T47D (cell line): ENCODE measurements around the gene LDB2.

Source experiments
- DNase-seq, 2 experiments: peaks; one replicate each; pipeline versions ENCODE4 v3.0.0 to v3.0.0-alpha.2; 2011 to 2012; ENCODE audit warnings: low read depth in 1 of 2, low spot score in 1 of 2
- JUND ChIP-seq: IDR thresholded peaks from 2 replicates; pipeline ENCODE4 v1.6.1; 2012; ENCODE audit warnings: low read depth
- in situ Hi-C: cut with HindIII; loops from 2 replicates; pipeline ENCODE4 v1.10.0; 2016; ENCODE audit warnings: low sequenced_read_pairs, low pct_unique_long_range_greater_than_20kb

Gene LDB2

GRCh38 chr4:16508968-16509367, 389.5 kb downstream of the LDB2 start:
- in situ Hi-C loops, result no loop called here
- TF ChIP-seq JUND, result no peak
- peak in 1 of 2 experiments; percentile 1 for DNase-seq

- TF ChIP-seq JUND, result no peak
- in situ Hi-C loops, result no loop called here
- DNase-seq, result no peak
These were observed 392.7 kb downstream of the LDB2 start for GRCh38 chr4:16505726-16506125.

DNA sequence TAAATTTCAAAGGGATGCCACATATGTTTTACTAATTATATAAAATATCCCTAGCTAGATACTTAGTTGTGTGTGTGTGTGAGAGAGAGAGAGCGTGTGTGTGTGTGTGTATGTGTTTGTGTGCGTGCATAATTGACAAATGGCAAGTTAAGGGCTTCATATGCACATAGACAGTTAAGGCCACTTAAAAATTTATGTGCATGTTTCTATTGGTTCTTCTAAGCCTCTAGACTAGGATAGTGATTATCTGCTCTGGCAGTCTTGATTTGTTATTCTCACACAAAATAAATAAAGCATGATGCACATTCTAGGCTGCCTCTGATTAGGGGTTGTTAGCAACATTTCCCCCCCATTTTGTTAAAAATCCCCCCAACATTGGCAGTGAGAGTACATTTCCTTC, 393.2 kb downstream of the LDB2 start:
- in situ Hi-C loops, result no loop called here
- no peak for DNase-seq
- no peak for TF ChIP-seq JUND

- in situ Hi-C loops, result no loop called here
- DNase-seq, result no peak
- TF ChIP-seq JUND, result no peak
These were observed 394.9 kb downstream of the LDB2 start for GRCh38 chr4:16503421-16504100.

GRCh38 chr4:16498978-16499377, 399.5 kb downstream of the LDB2 start:
- in situ Hi-C loops, result no loop called here
- DNase-seq, result no peak
- no peak for TF ChIP-seq JUND

- in situ Hi-C loops, result no loop called here
- DNase-seq, result no peak
- TF ChIP-seq JUND, result no peak
These were observed 401.9 kb downstream of the LDB2 start for GRCh38 chr4:16496501-16496900.

DNA sequence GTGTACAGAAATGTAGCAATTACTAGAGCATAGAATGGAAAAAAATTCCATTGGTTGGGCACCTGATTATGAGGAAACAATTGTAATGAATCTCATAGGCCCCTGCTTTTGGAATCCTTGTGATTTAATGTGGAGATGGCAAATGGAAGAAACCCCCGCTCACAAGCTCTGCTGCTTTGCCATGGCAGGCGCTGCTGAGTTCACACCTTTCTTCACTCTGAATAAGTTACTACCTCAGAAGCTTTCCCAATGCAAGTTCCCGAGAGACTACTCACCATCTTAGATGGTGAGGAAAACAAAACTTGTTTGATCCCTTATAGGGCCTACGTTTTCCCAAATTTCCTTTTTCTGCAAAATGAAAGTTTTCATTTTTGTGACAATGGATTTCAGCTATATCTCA, 405.6 kb downstream of the LDB2 start:
- no peak for TF ChIP-seq JUND
- DNase-seq, result no peak
- in situ Hi-C loops, result no loop called here

- no peak for TF ChIP-seq JUND
- in situ Hi-C loops, result no loop called here
- no peak for DNase-seq
These were observed 409.2 kb downstream of the LDB2 start for GRCh38 chr4:16489226-16489625.

GRCh38 chr4:16488084-16488483, 410.4 kb downstream of the LDB2 start:
- TF ChIP-seq JUND, result no peak
- DNase-seq, result no peak
- in situ Hi-C loops, result no loop called here

DNA sequence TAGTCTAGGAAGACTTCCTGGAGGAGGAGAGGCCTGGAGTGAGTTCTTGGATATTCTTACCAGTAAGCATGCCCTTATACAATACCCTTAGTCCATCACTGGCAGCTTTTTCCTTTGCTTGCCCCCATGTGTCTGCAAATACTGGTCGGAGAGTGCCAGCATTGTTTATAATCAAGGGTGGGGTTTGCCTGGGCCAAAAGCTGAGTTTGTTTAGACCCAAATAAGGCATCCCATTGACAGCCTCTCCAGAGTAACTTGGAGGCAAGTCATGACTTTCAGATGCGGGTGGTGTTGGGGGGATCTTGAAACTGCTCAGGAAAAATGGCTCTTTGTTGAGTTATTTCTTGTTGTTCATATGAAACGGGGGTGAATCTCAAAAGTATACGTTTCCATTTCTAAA, 413.7 kb downstream of the LDB2 start:
- TF ChIP-seq JUND, result no peak
- in situ Hi-C loops, result no loop called here
- no peak for DNase-seq

DNA sequence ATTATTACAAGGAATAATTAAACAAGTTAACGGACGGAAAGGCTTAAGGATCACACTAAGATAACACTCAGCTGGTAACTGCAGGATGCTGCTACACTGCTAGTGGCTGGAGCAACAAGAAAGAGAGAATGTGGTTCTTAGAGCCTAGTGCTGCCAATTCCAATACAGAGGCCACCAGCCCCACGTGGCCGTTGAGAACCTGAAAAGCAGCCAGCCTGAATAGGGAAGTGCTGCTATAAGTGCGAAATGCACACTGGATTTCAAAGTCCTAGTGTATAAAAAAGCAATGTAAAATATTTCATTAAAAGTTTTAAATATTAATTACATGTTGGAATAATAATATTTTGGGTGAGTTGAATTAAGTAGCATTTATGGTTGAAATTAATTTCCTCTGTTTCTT, 414.9 kb downstream of the LDB2 start:
- in situ Hi-C loops, result no loop called here
- no peak for TF ChIP-seq JUND
- no peak for DNase-seq

GRCh38 chr4:16480011-16480410, 418.4 kb downstream of the LDB2 start:
- no peak for DNase-seq
- no peak for TF ChIP-seq JUND
- in situ Hi-C loops, result no loop called here

GRCh38 chr4:16472537-16472936, 425.9 kb downstream of the LDB2 start:
- no peak for TF ChIP-seq JUND
- in situ Hi-C loops, result no loop called here
- no peak for DNase-seq

DNA sequence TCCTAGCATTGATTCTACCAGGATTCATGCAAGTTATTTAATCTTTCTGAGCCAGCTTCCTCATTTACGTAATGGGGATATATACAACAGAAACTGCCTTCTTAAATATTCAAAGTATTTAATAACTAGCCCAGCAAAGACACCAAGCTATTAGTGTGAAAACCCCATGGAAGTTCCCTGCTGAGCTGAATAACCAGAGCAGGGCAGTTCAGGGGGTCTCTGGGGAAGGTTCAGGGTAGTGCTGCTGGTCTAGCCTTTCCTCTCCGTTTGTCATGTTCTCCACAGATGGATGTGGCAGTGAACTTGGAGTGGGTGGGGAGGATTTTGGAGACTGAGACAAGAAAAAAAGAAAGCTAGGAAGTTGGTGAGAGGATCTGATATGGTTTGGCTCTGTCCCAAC, 431.4 kb downstream of the LDB2 start:
- DNase-seq, result no peak
- in situ Hi-C loops, result no loop called here

More for the DNA sequence above, 431.4 kb downstream of the LDB2 start:
- no peak for TF ChIP-seq JUND
